HAP-1 (cell line): ENCODE data around the gene MAB21L3.

Experiments
- DNase-seq, 2 experiments: peaks; one replicate each; pipeline ENCODE4 v3.0.0-alpha.2; 2016 to 2020; ENCODE audit warnings: low spot score in 2 of 2
- H3K27me3 ChIP-seq: fragments of 250-450 bp; sonication (Bioruptor Pico); 2 replicates; pipeline ENCODE4 v1.5.1; 2020; ENCODE audit warnings: low read depth, mild to moderate bottlenecking, moderate library complexity
- H3K36me3 ChIP-seq: fragments of 250-450 bp; sonication (Bioruptor Pico); replicated peaks from 2 replicates; pipeline ENCODE4 v1.5.1; 2020; ENCODE audit warnings: mild to moderate bottlenecking
- H3K4me1 ChIP-seq: fragments of 250-450 bp; sonication (Bioruptor Pico); 2 replicates; pipeline ENCODE4 v1.5.1; 2020; ENCODE audit warnings: mild to moderate bottlenecking
- H3K4me3 ChIP-seq: fragments of 250-450 bp; sonication (Bioruptor Pico); 2 replicates; pipeline ENCODE4 v1.5.1; 2020; ENCODE audit warnings: mild to moderate bottlenecking, moderate library complexity
- H3K9me3 ChIP-seq: fragments of 250-450 bp; sonication (Bioruptor Pico); 2 replicates; pipeline ENCODE4 v1.5.1; 2020; ENCODE audit warnings: mild to moderate bottlenecking, moderate library complexity
- in situ Hi-C: fragments of 300-500 bp; cut with MboI; formaldehyde crosslinking; loops from 3 replicates; pipeline ENCODE4 v1.14.3; 2020; ENCODE audit warnings: low sequenced_read_pairs, inconsistent platforms, mixed read lengths

MAB21L3 gene

GRCh38 chr1:116152577-116152943 lies 41.4 kb downstream of the MAB21L3 start:
- Histone ChIP-seq H3K9me3 (no peaks in the 10 kb centered on the region), H3K4me1 (0 out of 2 replicates have a peak, but pooled peaks cover 2% of the 10 kb centered on the region), H3K36me3 (no peaks in the 10 kb centered on the region), H3K27me3 (peaks cover 3% of the 10 kb centered on the region; the same call in 1 of the 2 replicates), H3K4me3 (peak overlapping the region; percentile 27)
- in situ Hi-C loops: no loop called here
- no peak for DNase-seq

GRCh38 chr1:116152950-116153691 lies 41.9 kb downstream of the MAB21L3 start:
- in situ Hi-C loops: no loop called here
- H3K36me3 ChIP-seq: no peaks in the 10 kb centered on the region
- no peaks in the 10 kb centered on the region for H3K9me3 ChIP-seq
- 0 out of 2 replicates have a peak, but pooled peaks cover 2% of the 10 kb centered on the region for H3K4me1 ChIP-seq
- H3K4me3 ChIP-seq: no peak overlapping the region
- DNase-seq: no peak
- H3K27me3 ChIP-seq: peaks cover 3% of the 10 kb centered on the region; the same call in 1 of the 2 replicates

- H3K27me3 ChIP-seq: peaks cover 3% of the 10 kb centered on the region; the same call in 1 of the 2 replicates
- H3K36me3 ChIP-seq: no peaks in the 10 kb centered on the region
- no peak overlapping the region for H3K4me3 ChIP-seq
- no peak for DNase-seq
- H3K9me3 ChIP-seq: no peaks in the 10 kb centered on the region
- in situ Hi-C loops: no loop called here
- H3K4me1 ChIP-seq: 0 out of 2 replicates have a peak, but pooled peaks cover 2% of the 10 kb centered on the region
These were observed 42.5 kb downstream of the MAB21L3 start for GRCh38 chr1:116153692-116154031.

- Histone ChIP-seq H3K4me1 (0 out of 2 replicates have a peak, but pooled peaks cover 2% of the 10 kb centered on the region), H3K4me3 (no peak overlapping the region), H3K27me3 (peaks cover 3% of the 10 kb centered on the region; the same call in 1 of the 2 replicates), H3K9me3 (no peaks in the 10 kb centered on the region), H3K36me3 (no peaks in the 10 kb centered on the region)
- DNase-seq: no peak
- in situ Hi-C loops: no loop called here
These were observed 43.3 kb downstream of the MAB21L3 start for GRCh38 chr1:116154536-116154935.

- in situ Hi-C loops: no loop called here
- peaks cover 3% of the 10 kb centered on the region; the same call in 1 of the 2 replicates for H3K27me3 ChIP-seq
- H3K4me3 ChIP-seq: no peak overlapping the region
- H3K9me3 ChIP-seq: no peaks in the 10 kb centered on the region
- H3K36me3 ChIP-seq: no peaks in the 10 kb centered on the region
- no peak for DNase-seq
- H3K4me1 ChIP-seq: 0 out of 2 replicates have a peak, but pooled peaks cover 2% of the 10 kb centered on the region
These were observed 45.9 kb downstream of the MAB21L3 start for GRCh38 chr1:116157096-116157495.

GRCh38 chr1:116159177-116159576 lies 48.0 kb downstream of the MAB21L3 start:
- DNase-seq: no peak
- Histone ChIP-seq H3K4me3 (no peak overlapping the region), H3K9me3 (no peaks in the 10 kb centered on the region), H3K4me1 (no peaks in the 10 kb centered on the region), H3K36me3 (no peaks in the 10 kb centered on the region), H3K27me3 (peaks cover 3% of the 10 kb centered on the region; the same call in 1 of the 2 replicates)
- in situ Hi-C loops: no loop called here

GRCh38 chr1:116159611-116160010 lies 48.4 kb downstream of the MAB21L3 start:
- peaks cover 3% of the 10 kb centered on the region; the same call in 1 of the 2 replicates for H3K27me3 ChIP-seq
- in situ Hi-C loops: no loop called here
- no peaks in the 10 kb centered on the region for H3K4me1 ChIP-seq
- no peaks in the 10 kb centered on the region for H3K9me3 ChIP-seq
- H3K4me3 ChIP-seq: no peak overlapping the region
- DNase-seq: no peak
- H3K36me3 ChIP-seq: no peaks in the 10 kb centered on the region

GRCh38 chr1:116161390-116161789 lies 50.2 kb downstream of the MAB21L3 start:
- H3K36me3 ChIP-seq: no peaks in the 10 kb centered on the region
- no peaks in the 10 kb centered on the region for H3K4me1 ChIP-seq
- no peak for DNase-seq
- no peaks in the 10 kb centered on the region for H3K27me3 ChIP-seq
- no peak overlapping the region for H3K4me3 ChIP-seq
- H3K9me3 ChIP-seq: no peaks in the 10 kb centered on the region
- in situ Hi-C loops: no loop called here

GRCh38 chr1:116161877-116162390 lies 50.7 kb downstream of the MAB21L3 start:
- Histone ChIP-seq H3K9me3 (no peaks in the 10 kb centered on the region), H3K4me3 (no peak overlapping the region), H3K27me3 (no peaks in the 10 kb centered on the region), H3K4me1 (no peaks in the 10 kb centered on the region), H3K36me3 (no peaks in the 10 kb centered on the region)
- no peak for DNase-seq
- in situ Hi-C loops: no loop called here

GRCh38 chr1:116163533-116163932 lies 52.3 kb downstream of the MAB21L3 start:
- H3K4me3 ChIP-seq: no peak overlapping the region
- H3K9me3 ChIP-seq: no peaks in the 10 kb centered on the region
- H3K27me3 ChIP-seq: no peaks in the 10 kb centered on the region
- H3K36me3 ChIP-seq: no peaks in the 10 kb centered on the region
- no peak for DNase-seq
- in situ Hi-C loops: no loop called here
- peaks cover 2% of the 10 kb centered on the region for H3K4me1 ChIP-seq

- H3K9me3 ChIP-seq: no peaks in the 10 kb centered on the region
- in situ Hi-C loops: no loop called here
- no peaks in the 10 kb centered on the region for H3K27me3 ChIP-seq
- no peaks in the 10 kb centered on the region for H3K36me3 ChIP-seq
- peaks cover 7% of the 10 kb centered on the region for H3K4me1 ChIP-seq
- H3K4me3 ChIP-seq: no peak overlapping the region
- DNase-seq: no peak
These were observed 53.0 kb downstream of the MAB21L3 start for GRCh38 chr1:116164150-116164549.

GRCh38 chr1:116164604-116165368 lies 53.6 kb downstream of the MAB21L3 start:
- Histone ChIP-seq H3K9me3 (no peaks in the 10 kb centered on the region), H3K36me3 (no peaks in the 10 kb centered on the region), H3K27me3 (no peaks in the 10 kb centered on the region), H3K4me1 (peaks cover 7% of the 10 kb centered on the region), H3K4me3 (no peak overlapping the region)
- no peak for DNase-seq
- in situ Hi-C loops: no loop called here

GRCh38 chr1:116165572-116165971 lies 54.4 kb downstream of the MAB21L3 start:
- in situ Hi-C loops: no loop called here
- no peaks in the 10 kb centered on the region for H3K9me3 ChIP-seq
- H3K36me3 ChIP-seq: no peaks in the 10 kb centered on the region
- no peak for DNase-seq
- no peaks in the 10 kb centered on the region for H3K27me3 ChIP-seq
- no peak overlapping the region for H3K4me3 ChIP-seq
- peaks cover 12% of the 10 kb centered on the region for H3K4me1 ChIP-seq

- no peak for DNase-seq
- no peaks in the 10 kb centered on the region for H3K27me3 ChIP-seq
- peaks cover 17% of the 10 kb centered on the region for H3K4me1 ChIP-seq
- H3K36me3 ChIP-seq: no peaks in the 10 kb centered on the region
- in situ Hi-C loops: no loop called here
- no peak overlapping the region for H3K4me3 ChIP-seq
- no peaks in the 10 kb centered on the region for H3K9me3 ChIP-seq
These were observed 54.9 kb downstream of the MAB21L3 start for GRCh38 chr1:116166011-116166571.
